Measurements from ENCODE around the gene BCAR1.

Gene BCAR1

DNA sequence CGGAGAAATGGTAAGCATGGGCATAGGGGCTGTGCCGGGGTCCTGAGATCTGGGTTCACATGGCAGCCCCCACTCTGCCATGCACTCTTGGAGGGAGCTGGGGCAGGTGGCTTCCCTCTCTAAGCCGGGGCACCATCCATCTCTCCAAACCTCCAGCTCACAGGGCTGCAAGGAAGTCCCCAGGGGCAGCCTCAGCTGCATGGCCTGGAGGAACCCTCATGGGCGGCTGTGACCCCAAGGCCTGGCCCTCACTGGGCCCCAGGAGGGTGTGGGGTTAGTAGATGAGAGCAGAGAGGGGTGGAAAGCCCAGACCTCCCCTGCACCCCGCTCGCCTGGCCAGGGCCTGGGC lies 47.0 kb downstream of the BCAR1 start:
- DNase-seq (ENCODE audit: low read depth in 2 of 2) = no peak

DNA sequence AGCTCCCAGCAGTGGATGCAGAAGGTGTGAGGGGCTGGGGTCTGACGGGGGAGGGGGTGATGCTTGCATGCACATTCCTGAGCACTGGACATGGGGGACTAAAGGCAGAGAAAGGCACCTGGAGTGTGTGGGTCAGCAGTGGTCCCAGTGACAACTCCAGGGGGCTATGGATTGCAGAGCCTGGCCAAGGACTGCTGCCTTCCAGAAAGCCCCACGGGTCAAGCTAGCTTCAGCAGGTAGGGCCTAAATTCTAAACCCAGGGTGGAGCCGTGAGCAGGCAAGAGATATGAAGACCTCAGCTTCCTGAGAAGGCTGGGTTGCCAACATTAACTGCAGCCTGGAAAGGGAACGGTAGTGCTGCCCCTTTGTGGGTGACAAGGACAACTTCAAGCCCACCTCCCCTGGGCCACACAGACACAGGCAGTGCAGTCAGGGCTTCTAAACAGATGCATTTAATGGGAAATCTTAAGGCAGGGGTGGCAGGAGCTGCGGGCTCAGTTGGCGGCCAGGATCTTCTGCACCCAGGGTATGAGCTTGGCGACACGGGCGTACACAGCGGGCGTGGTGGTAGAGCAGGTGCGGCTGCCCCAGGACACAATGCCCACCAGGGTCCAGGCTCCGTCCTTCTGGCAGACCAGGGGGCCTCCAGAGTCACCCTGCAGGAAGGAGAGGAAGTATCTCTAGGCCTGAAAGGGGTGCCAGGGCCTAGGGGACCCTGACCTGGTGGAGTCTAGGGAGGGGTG lies 47.6 kb downstream of the BCAR1 start:
- DNase-seq (ENCODE audit: low read depth in 2 of 2) = no peak

DNA sequence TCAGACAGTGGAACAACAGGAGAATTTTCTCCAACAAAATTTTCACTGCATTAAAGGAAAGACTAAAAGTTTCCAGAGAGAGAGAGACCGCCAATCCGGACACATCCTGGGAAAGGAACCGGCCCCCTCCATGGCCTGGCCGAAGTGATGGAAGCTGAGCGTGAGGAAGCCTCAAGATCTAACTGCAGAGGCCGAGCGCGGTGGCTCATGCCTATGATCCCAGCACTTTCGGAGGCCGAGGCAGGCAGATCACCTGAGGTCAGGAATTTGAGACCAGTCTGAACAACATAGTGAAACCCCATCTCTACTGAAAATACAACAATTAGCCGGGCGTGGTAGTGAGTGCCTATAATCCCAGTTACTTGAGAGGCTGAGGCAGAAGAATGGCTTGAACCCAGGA lies 48.3 kb downstream of the BCAR1 start:
- no peak for DNase-seq (ENCODE audit: low read depth in 2 of 2)

DNA sequence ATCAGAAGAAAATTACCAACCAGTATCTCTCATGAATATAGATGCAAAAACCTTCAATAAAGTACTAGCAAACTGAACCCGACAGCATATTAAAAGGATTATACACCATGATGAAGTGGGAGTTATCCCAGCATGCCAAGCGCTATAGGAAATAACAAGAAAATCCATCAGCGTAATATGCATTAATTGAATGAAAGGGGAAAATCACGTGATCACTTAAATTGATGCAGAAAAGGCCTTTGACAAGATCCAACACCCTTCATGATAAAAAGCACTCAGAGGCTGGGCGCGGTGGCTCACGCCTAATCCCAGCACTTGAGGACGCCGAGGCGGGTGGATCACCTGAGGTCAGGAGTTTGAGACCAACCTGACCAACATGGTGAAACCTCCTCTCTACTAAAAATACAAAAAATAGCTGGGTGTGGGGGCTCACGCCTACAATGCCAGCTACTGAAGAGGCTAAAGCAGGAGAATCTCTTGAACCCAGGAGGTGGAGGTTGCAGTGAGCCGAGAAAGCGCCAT lies 49.3 kb downstream of the BCAR1 start:
- no peak for DNase-seq (ENCODE audit: low read depth in 2 of 2)

DNA sequence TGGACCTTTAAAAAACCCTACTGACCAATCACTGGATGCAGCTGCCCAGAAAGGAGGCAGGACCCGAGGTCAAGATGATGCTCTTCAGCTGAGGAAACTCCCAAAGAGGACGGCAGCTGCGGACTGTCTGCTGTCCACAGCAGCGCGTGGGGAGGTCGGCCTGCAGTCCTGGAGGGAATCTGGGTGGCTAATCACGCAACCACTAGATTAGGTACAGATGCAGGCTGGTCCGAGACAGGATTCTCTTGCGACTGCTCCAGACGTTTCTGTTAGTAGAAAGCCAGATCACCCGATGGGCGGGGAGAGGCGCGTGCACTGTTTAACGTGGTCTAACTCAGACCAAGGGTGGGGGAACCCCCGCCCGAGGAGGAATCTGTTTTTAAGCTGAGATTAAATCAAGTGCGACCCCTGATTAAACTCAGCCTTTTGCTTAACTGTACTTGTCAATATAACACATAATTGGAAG lies 53.3 kb downstream of the BCAR1 start:
- DNase-seq (ENCODE audit: low read depth in 2 of 2) = no peak

DNA sequence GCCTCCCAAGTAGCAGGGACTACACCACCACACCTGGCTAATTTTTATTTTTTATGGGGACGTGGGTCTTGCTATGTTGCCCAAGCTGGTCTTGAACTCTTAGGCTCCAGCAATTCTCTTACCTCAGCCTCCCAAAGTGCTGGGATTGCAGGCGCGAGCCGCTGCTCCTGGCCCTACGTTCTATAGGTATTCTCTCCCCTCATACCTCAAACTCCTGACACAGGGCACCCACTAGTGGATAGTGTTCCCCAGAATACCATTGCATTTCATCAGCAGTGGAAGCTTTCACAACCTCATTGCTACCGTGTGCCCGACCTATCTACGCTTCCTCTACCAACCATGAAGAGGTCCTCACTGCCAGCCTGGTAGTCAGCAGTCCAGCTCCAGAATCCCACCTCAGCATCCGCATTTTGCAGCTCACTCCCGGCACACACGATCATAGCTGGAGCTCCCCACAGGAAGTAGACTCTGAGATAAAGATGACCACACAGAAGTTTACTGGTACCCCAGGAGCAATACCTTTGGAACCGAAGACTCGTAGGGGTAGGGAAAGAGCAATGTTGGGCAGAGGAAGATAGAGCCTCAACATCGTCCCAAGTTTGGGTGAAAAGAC lies 53.8 kb downstream of the BCAR1 start:
- no peak for DNase-seq (ENCODE audit: low read depth in 2 of 2)

DNA sequence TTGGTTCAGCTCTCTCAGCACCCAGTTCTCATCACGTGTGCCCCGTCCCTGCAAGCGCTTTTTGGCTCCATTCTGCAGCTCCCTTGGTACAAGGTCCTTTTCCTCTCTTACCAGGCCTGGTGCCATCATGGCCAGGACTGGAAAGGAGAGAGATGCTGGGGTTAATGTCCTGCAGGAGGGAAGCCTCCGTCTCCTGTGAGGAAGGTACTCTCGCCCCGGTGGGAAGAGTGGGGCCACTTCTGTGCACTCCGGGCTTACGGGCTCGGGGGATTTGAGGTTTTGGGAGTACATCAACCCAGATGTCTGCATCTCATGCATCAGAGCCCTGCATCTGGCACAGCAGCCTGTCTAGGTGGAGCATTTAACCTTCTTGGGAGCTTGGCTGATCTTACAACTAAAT lies 54.6 kb downstream of the BCAR1 start:
- DNase-seq (ENCODE audit: low read depth in 2 of 2) = no peak

DNA sequence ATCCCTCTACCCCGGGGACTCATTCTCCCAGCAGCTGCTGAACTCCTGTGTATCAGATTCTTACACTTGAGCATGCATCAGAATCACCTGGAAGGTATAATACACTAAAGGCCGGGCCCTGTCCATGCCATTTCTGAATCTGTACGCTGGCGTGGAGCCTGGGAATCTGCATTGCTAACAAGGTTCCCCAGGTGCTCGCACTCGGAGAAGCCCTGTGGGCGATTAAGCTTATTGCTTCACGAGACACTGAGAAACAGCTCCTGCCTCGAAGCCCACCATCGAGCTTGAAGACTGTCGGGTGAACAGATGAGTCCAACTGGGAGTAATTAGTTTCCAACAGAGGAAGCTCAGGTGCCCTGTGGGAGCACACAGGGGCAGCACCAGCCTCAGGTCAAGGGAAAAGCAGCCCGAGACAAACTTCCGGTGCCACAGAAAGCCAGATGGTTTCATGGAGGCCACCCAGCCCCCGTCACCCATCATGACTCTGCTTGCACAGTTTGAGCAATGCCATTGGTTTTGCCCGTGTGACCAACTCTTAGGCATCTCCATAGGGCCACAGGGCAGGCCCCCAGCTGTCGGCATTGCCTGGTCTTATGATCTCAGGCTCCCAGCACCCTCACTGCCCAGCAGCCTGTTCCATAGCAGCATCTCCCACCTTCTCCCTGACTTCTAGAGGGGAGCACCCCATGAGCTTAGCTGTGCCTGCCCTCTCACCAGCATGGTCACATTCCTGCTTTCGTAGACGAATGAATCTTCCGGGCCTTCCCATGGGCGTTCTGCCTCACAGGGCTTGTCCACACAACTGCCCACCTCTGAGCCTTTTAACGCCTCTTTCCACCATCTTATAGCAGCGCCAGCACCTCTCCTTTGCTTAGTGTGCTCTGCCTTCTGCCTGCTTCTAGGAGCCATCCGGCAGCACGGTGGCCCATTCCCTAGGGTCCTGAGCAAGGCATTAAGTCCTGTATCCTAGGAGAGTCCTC lies 55.3 kb downstream of the BCAR1 start:
- DNase-seq (ENCODE audit: low read depth in 2 of 2) = no peak

DNA sequence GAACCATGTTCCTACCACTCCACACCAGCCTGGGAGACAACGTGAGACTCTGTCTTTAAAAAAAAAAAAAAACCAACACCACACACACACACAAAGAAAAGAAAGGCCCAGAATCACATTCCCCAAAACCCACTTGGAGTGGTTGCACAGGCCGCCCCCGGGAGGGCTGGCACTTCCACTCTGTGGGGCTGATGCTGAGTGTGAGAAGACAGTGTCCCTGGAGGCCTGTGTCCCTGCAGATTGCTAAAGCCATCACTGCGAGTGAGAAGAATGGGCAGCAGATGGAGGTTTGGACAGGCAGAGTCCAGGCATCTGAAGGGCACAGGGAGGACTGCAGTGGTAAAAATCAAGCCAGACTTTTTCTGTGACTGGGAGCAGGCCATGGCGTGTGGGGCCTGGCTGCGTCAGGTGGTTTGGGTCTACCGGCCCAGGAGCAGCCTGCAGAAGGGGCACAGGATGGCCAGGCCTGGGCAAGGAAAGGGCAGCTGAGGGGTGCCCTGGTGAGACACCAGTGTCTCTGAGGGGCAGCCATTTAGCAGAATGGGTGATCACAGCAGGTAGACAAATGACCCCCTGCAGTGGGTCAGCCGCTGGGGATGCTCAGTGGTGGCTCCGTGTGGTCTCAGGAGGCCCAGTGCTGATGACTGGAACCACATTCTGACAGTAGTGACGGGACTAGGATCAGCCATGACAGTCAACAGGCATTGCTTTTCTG lies 57.5 kb downstream of the BCAR1 start:
- DNase-seq (ENCODE audit: low read depth in 2 of 2) = no peak

DNA sequence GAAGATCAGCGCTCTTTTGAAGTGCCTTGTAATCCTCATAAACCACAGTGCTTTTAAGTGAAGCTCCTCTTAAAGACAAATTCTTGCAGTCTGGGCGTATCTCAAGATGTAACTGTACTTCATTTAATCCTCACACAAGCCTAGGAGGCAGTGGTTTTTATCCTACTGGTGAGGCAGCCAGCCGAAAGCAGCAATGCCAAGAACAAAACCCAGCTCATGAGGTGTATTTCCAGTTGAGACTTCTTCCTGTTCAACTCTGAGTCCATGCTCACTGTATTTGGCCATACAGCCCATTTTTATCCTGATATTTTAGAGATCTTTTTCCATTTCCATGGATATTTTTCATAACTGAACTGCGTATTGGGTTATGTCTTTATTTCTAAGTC lies 58.2 kb downstream of the BCAR1 start:
- DNase-seq (ENCODE audit: low read depth in 2 of 2) = no peak

DNA sequence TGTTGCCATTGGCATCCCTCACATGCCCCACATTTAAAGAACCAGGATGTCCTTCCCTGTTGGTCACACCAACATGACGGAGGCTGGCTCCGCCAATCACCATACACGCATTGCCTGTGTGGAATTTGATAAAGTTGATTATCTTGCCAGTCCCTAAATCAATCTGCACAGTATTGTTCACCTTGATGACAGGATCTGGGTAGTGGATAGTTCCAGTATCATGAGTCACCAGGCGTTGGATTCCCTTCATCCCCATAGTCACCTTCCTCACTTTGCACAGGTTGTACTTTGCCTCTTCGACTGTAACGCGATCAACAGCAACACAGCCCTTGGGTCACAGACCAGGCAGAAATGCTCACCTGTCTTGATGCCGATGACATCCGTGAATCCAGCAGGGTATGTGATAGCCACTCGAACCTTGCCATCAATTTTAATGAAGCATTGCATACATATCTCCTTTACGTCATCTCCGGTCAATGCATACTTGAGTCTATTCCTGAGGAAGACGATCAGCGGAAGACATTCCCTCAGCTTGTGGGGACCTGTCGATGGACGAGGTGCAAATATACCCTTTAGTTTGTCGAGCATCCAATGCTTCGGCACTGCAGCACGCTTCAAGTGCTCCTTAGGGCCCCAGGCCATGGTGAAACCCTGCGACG lies 58.7 kb downstream of the BCAR1 start:
- DNase-seq (ENCODE audit: low read depth in 2 of 2) = no peak

DNA sequence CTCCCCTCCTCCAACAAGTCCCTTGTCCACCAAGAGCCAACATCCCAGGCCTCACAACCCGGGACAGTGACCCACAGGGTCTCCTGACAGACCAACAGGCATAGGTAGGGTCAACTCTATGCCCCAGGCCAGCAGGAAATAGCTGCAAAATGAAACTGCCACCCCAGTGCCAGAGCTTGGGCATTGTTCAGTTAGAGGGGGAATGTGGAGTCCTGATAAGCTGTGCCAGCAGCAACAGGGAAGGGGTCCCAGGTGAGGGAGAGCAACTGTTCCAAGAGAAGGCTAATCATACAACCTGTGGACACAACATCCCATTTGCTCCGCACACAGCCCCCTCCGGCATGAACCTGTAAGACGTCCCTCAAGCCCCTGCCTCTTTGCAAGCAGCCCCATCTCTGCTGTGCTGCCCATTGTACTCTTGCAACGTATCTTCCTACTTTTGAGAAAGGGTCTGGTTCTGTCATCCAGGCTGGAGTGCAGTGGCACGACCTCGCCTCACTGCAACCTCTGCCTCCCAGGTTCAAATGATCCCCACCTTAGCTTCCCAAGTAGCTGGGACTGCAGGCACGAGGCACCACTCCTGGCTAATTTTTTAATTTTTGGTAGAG lies 61.7 kb downstream of the BCAR1 start:
- no peak for DNase-seq (ENCODE audit: low read depth in 2 of 2)

DNA sequence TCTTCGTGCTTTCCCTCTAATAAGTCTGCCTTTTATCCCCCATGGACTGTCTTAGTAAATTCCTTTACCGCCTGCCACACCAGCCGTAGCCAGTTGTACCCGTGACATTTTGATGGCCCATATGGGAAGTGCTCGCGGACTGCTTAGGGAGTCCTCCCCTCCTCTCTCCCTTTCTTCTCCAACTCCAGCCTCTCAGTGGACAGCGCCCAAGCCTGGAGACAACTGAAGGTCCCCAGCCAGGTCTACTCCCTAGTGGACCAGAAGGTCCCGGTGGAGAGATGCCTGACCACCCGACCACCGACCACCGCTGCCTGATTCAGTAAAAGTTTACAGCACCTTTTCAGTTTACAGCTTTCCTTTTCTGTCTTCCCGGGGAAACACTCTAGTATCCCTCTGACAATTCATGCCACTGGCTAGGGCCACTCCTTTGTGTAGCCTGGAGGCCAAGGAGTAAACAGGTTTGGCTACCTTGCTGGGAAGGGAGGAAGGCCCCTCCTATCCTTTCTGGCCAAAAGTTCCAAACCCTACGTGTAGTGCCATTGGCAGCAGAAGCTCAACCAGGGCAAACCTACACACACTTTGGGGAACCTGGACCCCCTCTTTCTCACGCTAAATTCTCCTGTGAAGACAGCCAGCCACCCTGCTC lies 62.5 kb downstream of the BCAR1 start:
- no peak for DNase-seq (ENCODE audit: low read depth in 2 of 2)

DNA sequence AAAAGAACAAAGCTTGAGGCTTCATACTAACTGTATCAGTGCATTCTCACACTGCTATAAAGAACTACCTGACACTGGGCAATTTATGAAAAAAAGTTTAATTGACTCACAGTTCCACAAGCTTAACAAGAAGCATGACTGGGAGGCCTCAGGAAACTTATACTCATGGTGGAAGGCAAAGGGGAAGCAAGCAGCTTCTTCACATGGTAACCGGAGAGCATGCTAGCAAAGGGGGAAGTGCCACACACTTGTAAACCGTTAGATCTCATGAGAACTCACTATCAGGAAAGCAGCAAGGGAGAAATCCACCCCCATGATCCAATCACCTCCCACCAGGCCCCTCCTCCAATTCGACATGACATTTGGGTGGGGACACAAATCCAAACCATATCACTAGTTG lies 69.8 kb downstream of the BCAR1 start:
- no peak for DNase-seq (ENCODE audit: low read depth in 2 of 2)

DNA sequence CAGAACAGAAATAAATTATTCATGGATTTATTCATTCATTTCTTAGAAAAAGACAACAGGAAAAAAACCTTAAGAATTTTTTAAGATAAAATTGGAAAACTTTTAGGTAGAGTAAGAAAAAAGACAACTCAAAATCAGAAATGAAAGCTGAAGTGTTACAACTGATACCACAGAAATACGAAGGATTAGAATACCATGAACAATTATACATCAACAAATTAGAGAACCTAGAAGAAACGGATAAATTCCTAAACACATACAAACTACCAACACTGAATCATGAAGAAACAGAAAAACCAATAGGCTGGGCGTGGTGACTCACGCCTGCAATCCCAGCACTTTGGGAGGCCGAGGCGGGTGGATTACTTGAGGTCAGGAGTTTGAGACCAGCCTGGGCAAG lies 72.2 kb downstream of the BCAR1 start:
- DNase-seq (ENCODE audit: low read depth in 2 of 2) = no peak

All from stimulated activated CD8-positive, alpha-beta memory T cell treated with anti-CD3 and anti-CD28 coated beads, Interleukin-2, amount 100 ng/mL, for 1 hour (primary cell).